HepG2 (cell line): ENCODE results near the gene ZBTB17. TPM values are rescaled to one million over a fixed set of nuclear protein-coding genes. Genes with fewer than 3 reads are reported as not detected.

Experiments
- ARID2 ChIP-seq: sonication (generic); formaldehyde crosslinking; IDR thresholded peaks from 2 replicates; pipeline ENCODE4 v1.8.1; 2022; ENCODE audit warnings: mild to moderate bottlenecking, missing genetic modification reagents, borderline replicate concordance
- CBX5 ChIP-seq: sonication (generic); formaldehyde crosslinking; IDR thresholded peaks from 2 replicates; pipeline ENCODE4 v1.4.0; 2020; ENCODE audit warnings: missing genetic modification reagents, borderline replicate concordance
- FOSL1 ChIP-seq: sonication (generic); formaldehyde crosslinking; IDR thresholded peaks from 2 replicates; pipeline ENCODE4 v1.9.0; 2021; ENCODE audit warnings: missing genetic modification reagents, borderline replicate concordance
- FOXO4 ChIP-seq: sonication (generic); formaldehyde crosslinking; conservative IDR thresholded peaks from 2 replicates; pipeline ENCODE4 v1.8.1; 2023; ENCODE audit warnings: missing genetic modification reagents
- HOXA3 ChIP-seq: sonication (generic); formaldehyde crosslinking; IDR thresholded peaks from 2 replicates; pipeline ENCODE4 v1.5.0; 2020; ENCODE audit warnings: missing genetic modification reagents
- PAF1 ChIP-seq: IDR thresholded peaks from 2 replicates; pipeline ENCODE4 v1.6.1; 2016; ENCODE audit warnings: missing genetic modification reagents, missing compliant biosample characterization
- PHF21A ChIP-seq: sonication (generic); formaldehyde crosslinking; IDR thresholded peaks from 2 replicates; pipeline ENCODE4 v1.5.0; 2020; ENCODE audit warnings: mild to moderate bottlenecking, missing genetic modification reagents
- PRPF4 ChIP-seq: fragments of 200-400 bp; formaldehyde crosslinking; IDR thresholded peaks from 2 replicates; pipeline ENCODE4 v1.6.1; 2016; ENCODE audit warnings: low read length, low read depth; ENCODE audit not compliant: poor library complexity, severe bottlenecking
- SAP130 ChIP-seq: IDR thresholded peaks from 2 replicates; pipeline ENCODE4 v1.6.1; 2016; ENCODE audit warnings: low read depth
- SIN3A ChIP-seq: IDR thresholded peaks from 2 replicates; pipeline ENCODE4 v1.6.1; 2011; ENCODE audit warnings: low read depth, mild to moderate bottlenecking, control low read depth, low read length, borderline replicate concordance
- SP1 ChIP-seq, 2 experiments: fragments of 450-650 bp in 1 of 2; sonication (generic) in 1 of 2; formaldehyde crosslinking in 1 of 2; IDR thresholded peaks; 2 replicates each; pipeline versions ENCODE4 v1.4.0 to v1.6.1; 2016 to 2020; ENCODE audit warnings: missing genetic modification reagents in 1 of 2
- SPEN ChIP-seq: sonication (generic); formaldehyde crosslinking; IDR thresholded peaks from 2 replicates; pipeline ENCODE4 v1.5.1; 2020; ENCODE audit warnings: low read depth, mild to moderate bottlenecking, missing genetic modification reagents
- ZGPAT ChIP-seq: IDR thresholded peaks from 2 replicates; pipeline ENCODE4 v1.6.1; 2016; ENCODE audit warnings: mild to moderate bottlenecking
- ZMYM4 ChIP-seq: sonication (generic); formaldehyde crosslinking; IDR thresholded peaks from 2 replicates; pipeline ENCODE4 v1.8.1; 2023; ENCODE audit warnings: mild to moderate bottlenecking, missing genetic modification reagents
- ZNF10 ChIP-seq: sonication (generic); formaldehyde crosslinking; IDR thresholded peaks from 2 replicates; pipeline ENCODE4 v1.4.0; 2020; ENCODE audit warnings: mild to moderate bottlenecking, low read depth, missing genetic modification reagents, borderline replicate concordance
- ZNF121 ChIP-seq: sonication (generic); formaldehyde crosslinking; IDR thresholded peaks from 2 replicates; pipeline ENCODE4 v1.5.0; 2020; ENCODE audit warnings: mild to moderate bottlenecking, missing genetic modification reagents
- ZNF761 ChIP-seq: sonication (generic); formaldehyde crosslinking; conservative IDR thresholded peaks from 2 replicates; pipeline ENCODE4 v1.4.0; 2020; ENCODE audit warnings: mild to moderate bottlenecking, missing genetic modification reagents
- ZNF83 ChIP-seq: sonication (generic); formaldehyde crosslinking; IDR thresholded peaks from 2 replicates; pipeline ENCODE4 v1.4.0; 2020; ENCODE audit warnings: missing genetic modification reagents, mild to moderate bottlenecking, borderline replicate concordance
- polyA plus RNA-seq, 8 experiments: library from polyadenylated mRNA; depleted of rRNA in 3 of 8; stranded (reverse) in 7 of 8; unstranded in 1 of 8; fragments of >200 nt; fragmentation: Illumina TruSeq in 4 of 8; extraction: Trizol in 4 of 8; gene quantifications; 2 replicates each; pipeline versions ENCODE4 v1.2.1 to v1.2.3, GENCODE V29; 2011 to 2016; ENCODE audit warnings: low read depth in 4 of 8, missing spikeins in 1 of 8, mixed read lengths in 1 of 8; ENCODE audit not compliant: insufficient read depth in 1 of 8
- total RNA-seq, 5 experiments: library from RNA; depleted of rRNA; stranded (reverse); fragments of >200 nt; fragmentation: Illumina TruSeq; extraction: Trizol; gene quantifications; 2 replicates each; pipeline ENCODE4 v1.2.3, GENCODE V29; 2016; ENCODE audit warnings: low read depth in 1 of 5
- TF ChIP-seq, protein P1 (sequence below): sonication (generic); formaldehyde crosslinking; IDR thresholded peaks from 2 replicates; pipeline ENCODE4 v1.8.0; 2022; ENCODE audit warnings: missing genetic modification reagents, mild to moderate bottlenecking, moderate library complexity, borderline replicate concordance
- TF ChIP-seq, protein P2 (sequence below): sonication (generic); formaldehyde crosslinking; IDR thresholded peaks from 2 replicates; pipeline ENCODE4 v1.8.0; 2022; ENCODE audit warnings: mild to moderate bottlenecking, missing genetic modification reagents, borderline replicate concordance
- TF ChIP-seq, protein P3 (sequence below): sonication (generic); formaldehyde crosslinking; IDR thresholded peaks from 2 replicates; pipeline ENCODE4 v1.4.0; 2020; ENCODE audit warnings: missing genetic modification reagents
- TF ChIP-seq, protein P4 (sequence below): sonication (generic); formaldehyde crosslinking; IDR thresholded peaks from 2 replicates; pipeline ENCODE4 v1.4.0; 2020; ENCODE audit warnings: missing genetic modification reagents

Gene ZBTB17
- total and polyA plus RNA-seq, 2 of the 13 experiments (the other 11 are each of a cell fraction or from before 2014, with no cell fraction given) = 16.7 to 17.0 TPM

DNA sequence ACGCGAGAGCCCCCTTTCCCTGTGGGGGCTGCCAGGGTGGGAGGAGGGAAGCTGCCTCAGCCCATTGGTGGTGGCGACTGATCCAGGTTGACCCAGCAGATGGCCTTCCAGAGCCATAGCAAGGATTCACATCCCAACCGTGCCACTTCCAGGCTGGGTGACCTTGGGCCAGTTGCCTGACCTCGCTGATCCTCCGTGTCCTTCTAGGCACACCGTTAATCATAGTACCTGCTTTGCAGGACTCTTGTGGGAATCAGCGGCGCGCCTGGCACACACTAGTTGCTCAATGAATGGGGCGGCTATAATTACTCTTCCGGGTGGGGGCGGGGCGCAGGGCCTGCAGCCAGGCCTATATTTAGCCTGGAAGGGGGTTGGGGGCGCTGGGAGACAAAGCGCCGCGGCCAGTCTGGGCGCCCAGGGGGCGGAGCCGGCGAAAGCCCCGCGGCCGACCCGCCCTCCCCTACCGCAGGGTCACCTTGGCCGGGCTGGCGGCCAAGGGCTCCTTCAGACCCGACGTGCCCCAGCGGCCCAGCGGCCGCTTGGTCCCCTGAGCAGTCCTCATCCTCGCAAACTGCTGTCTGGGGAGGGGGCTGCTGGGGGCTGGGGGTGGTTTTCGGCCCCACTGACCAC lies 36.8 kb upstream of the ZBTB17 start (continued):
- TF ChIP-seq, protein P1, sequence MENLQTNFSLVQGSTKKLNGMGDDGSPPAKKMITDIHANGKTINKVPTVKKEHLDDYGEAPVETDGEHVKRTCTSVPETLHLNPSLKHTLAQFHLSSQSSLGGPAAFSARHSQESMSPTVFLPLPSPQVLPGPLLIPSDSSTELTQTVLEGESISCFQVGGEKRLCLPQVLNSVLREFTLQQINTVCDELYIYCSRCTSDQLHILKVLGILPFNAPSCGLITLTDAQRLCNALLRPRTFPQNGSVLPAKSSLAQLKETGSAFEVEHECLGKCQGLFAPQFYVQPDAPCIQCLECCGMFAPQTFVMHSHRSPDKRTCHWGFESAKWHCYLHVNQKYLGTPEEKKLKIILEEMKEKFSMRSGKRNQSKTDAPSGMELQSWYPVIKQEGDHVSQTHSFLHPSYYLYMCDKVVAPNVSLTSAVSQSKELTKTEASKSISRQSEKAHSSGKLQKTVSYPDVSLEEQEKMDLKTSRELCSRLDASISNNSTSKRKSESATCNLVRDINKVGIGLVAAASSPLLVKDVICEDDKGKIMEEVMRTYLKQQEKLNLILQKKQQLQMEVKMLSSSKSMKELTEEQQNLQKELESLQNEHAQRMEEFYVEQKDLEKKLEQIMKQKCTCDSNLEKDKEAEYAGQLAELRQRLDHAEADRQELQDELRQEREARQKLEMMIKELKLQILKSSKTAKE (CRISPR knock-in tag) = peak; percentile 67; the same call in 1 of the 2 replicates
- no peak for TF ChIP-seq SP1 (IDR thresholded peaks at IDR 0.05)
- TF ChIP-seq SP1 (CRISPR knock-in tag; IDR thresholded peaks at IDR 0.05) = peak; percentile 17; the same call in 1 of the 2 replicates
- peak; percentile 38; the same call in 1 of the 2 replicates for TF ChIP-seq ZGPAT (CRISPR knock-in tag)
- no peak for TF ChIP-seq FOXO4 (CRISPR knock-in tag)
- TF ChIP-seq PHF21A (CRISPR knock-in tag) = peak; percentile 64
- no peak for TF ChIP-seq ZNF121 (CRISPR knock-in tag)
- TF ChIP-seq ZNF761 (CRISPR knock-in tag) = no peak
- TF ChIP-seq, protein P2, sequence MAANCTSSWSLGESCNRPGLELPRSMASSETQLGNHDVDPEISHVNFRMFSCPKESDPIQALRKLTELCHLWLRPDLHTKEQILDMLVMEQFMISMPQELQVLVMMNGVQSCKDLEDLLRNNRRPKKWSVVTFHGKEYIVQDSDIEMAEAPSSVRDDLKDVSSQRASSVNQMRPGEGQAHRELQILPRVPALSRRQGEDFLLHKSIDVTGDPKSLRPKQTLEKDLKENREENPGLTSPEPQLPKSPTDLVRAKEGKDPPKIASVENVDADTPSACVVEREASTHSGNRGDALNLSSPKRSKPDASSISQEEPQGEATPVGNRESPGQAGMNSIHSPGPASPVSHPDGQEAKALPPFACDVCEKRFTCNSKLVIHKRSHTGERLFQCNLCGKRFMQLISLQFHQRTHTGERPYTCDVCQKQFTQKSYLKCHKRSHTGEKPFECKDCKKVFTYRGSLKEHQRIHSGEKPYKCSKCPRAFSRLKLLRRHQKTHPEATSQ (CRISPR knock-in tag) = no peak
- TF ChIP-seq, protein P3, sequence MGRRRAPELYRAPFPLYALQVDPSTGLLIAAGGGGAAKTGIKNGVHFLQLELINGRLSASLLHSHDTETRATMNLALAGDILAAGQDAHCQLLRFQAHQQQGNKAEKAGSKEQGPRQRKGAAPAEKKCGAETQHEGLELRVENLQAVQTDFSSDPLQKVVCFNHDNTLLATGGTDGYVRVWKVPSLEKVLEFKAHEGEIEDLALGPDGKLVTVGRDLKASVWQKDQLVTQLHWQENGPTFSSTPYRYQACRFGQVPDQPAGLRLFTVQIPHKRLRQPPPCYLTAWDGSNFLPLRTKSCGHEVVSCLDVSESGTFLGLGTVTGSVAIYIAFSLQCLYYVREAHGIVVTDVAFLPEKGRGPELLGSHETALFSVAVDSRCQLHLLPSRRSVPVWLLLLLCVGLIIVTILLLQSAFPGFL (CRISPR knock-in tag) = no peak
- peak; percentile 62; the same call in 1 of the 2 replicates for TF ChIP-seq HOXA3 (CRISPR knock-in tag)
- TF ChIP-seq PAF1 = no peak
- peak; percentile 44; the same call in 1 of the 2 replicates for TF ChIP-seq SAP130 (CRISPR knock-in tag)
- peak; percentile 42; the same call in 1 of the 2 replicates for TF ChIP-seq SIN3A
- TF ChIP-seq CBX5 (CRISPR knock-in tag) = peak; percentile 46; the same call in 1 of the 2 replicates
- TF ChIP-seq ZNF83 (CRISPR knock-in tag) = no peak
- TF ChIP-seq FOSL1 (CRISPR knock-in tag) = no peak
- TF ChIP-seq SPEN (CRISPR knock-in tag) = peak; percentile 59
- TF ChIP-seq PRPF4 = no peak
- TF ChIP-seq ARID2 = no peak
- TF ChIP-seq, protein P4, sequence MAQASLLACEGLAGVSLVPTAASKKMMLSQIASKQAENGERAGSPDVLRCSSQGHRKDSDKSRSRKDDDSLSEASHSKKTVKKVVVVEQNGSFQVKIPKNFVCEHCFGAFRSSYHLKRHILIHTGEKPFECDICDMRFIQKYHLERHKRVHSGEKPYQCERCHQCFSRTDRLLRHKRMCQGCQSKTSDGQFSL (CRISPR knock-in tag) = no peak
- no peak for TF ChIP-seq ZNF10 (CRISPR knock-in tag)
- TF ChIP-seq ZMYM4 (CRISPR knock-in tag) = peak; percentile 15; the same call in 1 of the 2 replicates
